ENCODE measurements around the gene CASP2.

- TF ChIP-seq EZH2 (IDR thresholded peaks at IDR 0.05; ENCODE audit: borderline replicate concordance, control insufficient read depth, low read depth, low read length) (no peak), TAF1 (IDR thresholded peaks at IDR 0.05; ENCODE audit: borderline replicate concordance, low read depth, low read length) (no peak), SKIL (IDR thresholded peaks at IDR 0.05; ENCODE audit: low read depth, poor library complexity, severe bottlenecking) (no peak), SMAD5 (IDR thresholded peaks at IDR 0.05; ENCODE audit: low read depth) (no peak), SP1 (IDR thresholded peaks at IDR 0.05; ENCODE audit: low read depth, low read length) (no peak)
Observed at GRCh38 chr7:143320620-143321019, 32.5 kb downstream of the CASP2 start.
